Muscle of arm (tissue), 14 donors: ENCODE results near the gene PLEKHS1. TPM values are rescaled to one million over a fixed set of nuclear protein-coding genes. Genes with fewer than 3 reads are reported as not detected.
A peak's percentile ranks its signal among the peaks of the same experiment; 100 is the strongest.

ENCODE experiments used
- DNase-seq: peaks from one replicate; pipeline ENCODE4 v3.0.0-alpha.2; 2013
- long read RNA-seq, 11 donors: transcript quantifications; one replicate each; lab custom pipeline, GENCODE V29; 2026
- polyA plus RNA-seq, 12 donors: library from polyadenylated mRNA; unstranded; fragments of 120-200 nt; gene quantifications; one replicate each; pipeline ENCODE4 v1.2.1, GENCODE V29; 2013; ENCODE audit not compliant: insufficient read length in 12 of 12

Gene PLEKHS1
- polyA plus RNA-seq, result under 1 TPM in 7 of 12 donors, not detected in 5; 0.06 to 0.44 (median 0.09) TPM
- long read RNA-seq, donor 1, result 0 reads
- long read RNA-seq, donor 2, result 0 reads
- long read RNA-seq, donor 3, result 0 reads
- long read RNA-seq, donor 4, result 0 reads
- long read RNA-seq, donor 5, result 0 reads
- long read RNA-seq, donor 6, result 0 reads
- long read RNA-seq, donor 7, result 0 reads
- long read RNA-seq, donor 8, result 0 reads
- long read RNA-seq, donor 9, result 0 reads
- long read RNA-seq, donor 10, result 0 reads
- long read RNA-seq, donor 11, result 0 reads

- no peak for DNase-seq
Measured at GRCh38 chr10:113751181-113751732, at the start of gene PLEKHS1. Gene PLEKHS1, plus strand, starts transcription at chr10:113751682. Its CDS starts 3,596 bp downstream, at chr10:113755278.

GRCh38 chr10:113704637-113705343 lies 46.7 kb upstream of the PLEKHS1 start:
- peak; percentile 28 for DNase-seq

GRCh38 chr10:113705344-113705652 lies 46.2 kb upstream of the PLEKHS1 start:
- no peak for DNase-seq

GRCh38 chr10:113706623-113707022 lies 44.9 kb upstream of the PLEKHS1 start:
- no peak for DNase-seq

GRCh38 chr10:113708640-113709039 lies 42.8 kb upstream of the PLEKHS1 start:
- DNase-seq, result no peak

- no peak for DNase-seq
Measured at GRCh38 chr10:113709221-113709838, 42.2 kb upstream of the PLEKHS1 start.

GRCh38 chr10:113711142-113711541 lies 40.3 kb upstream of the PLEKHS1 start:
- DNase-seq, result no peak

- no peak for DNase-seq
Measured at GRCh38 chr10:113712024-113712423, 39.5 kb upstream of the PLEKHS1 start.

GRCh38 chr10:113712755-113713639 lies 38.5 kb upstream of the PLEKHS1 start:
- no peak for DNase-seq

- no peak for DNase-seq
Measured at GRCh38 chr10:113713640-113713982, 37.9 kb upstream of the PLEKHS1 start.

- no peak for DNase-seq
Measured at GRCh38 chr10:113716109-113716910, 35.2 kb upstream of the PLEKHS1 start.

GRCh38 chr10:113718969-113719822 lies 32.3 kb upstream of the PLEKHS1 start:
- DNase-seq, result no peak

GRCh38 chr10:113720386-113720785 lies 31.1 kb upstream of the PLEKHS1 start:
- DNase-seq, result no peak

GRCh38 chr10:113732160-113732881 lies 19.2 kb upstream of the PLEKHS1 start:
- DNase-seq, result no peak

GRCh38 chr10:113732966-113733365 lies 18.5 kb upstream of the PLEKHS1 start:
- DNase-seq, result no peak

- no peak for DNase-seq
Measured at GRCh38 chr10:113733635-113734034, 17.8 kb upstream of the PLEKHS1 start.

- DNase-seq, result no peak
Measured at GRCh38 chr10:113735913-113736312, 15.6 kb upstream of the PLEKHS1 start.

- DNase-seq, result no peak
Measured at GRCh38 chr10:113736576-113736975, 14.9 kb upstream of the PLEKHS1 start.

- no peak for DNase-seq
Measured at GRCh38 chr10:113739031-113739430, 12.5 kb upstream of the PLEKHS1 start.
